Measurements from ENCODE around the gene CNTN4. TPM values are rescaled to one million over a fixed set of nuclear protein-coding genes. Genes with fewer than 3 reads are reported as not detected.
"Not testable (repeated sequence)": the region's sequence is repeated elsewhere in the genome, so short reads cannot be mapped to it uniquely, and the experiment has no call there.

Gene CNTN4
- total RNA-seq, 1 donor from 2014 or later = 40.0 TPM

DNA sequence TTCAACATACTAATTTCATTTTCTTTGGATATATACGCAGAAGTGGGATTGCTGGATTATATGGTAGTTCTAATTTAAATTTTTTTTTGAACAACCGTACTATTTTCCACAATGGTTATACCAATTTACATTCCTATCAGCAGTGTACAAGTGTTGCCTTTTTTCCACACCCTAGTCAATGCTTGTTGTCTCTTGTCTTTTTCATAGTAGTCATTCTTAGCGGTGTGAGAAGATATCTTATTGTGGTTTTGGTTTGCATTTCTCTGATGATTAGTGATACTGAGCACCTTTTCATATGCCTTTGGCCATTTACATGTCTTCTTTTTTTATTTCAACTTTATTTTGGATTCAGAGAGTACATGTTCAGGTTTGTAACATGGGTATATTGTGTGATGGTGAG is 858.4 kb downstream of the CNTN4 start:
- DNase-seq (ENCODE audit: low spot score) = no peak

DNA sequence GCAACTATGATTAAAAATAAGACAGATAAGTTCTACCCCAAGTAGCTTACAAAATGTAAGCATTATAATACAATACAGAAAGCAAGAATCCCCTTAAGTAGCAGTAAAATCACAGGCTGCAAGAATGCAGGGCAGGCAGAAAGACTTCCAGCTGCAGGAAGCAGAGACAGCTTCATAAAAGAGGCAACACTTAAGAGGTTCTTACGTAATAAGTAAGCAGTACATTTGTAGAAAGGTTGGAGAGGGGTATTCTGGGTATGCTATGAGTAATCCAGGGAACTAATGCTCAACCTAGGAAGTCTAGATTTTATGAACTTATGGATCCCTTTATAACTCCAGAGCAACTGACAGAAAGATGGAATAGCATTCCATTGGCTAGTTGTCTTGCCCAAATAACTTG is 859.9 kb downstream of the CNTN4 start:
- DNase-seq (ENCODE audit: low spot score) = peak; percentile 70

DNA sequence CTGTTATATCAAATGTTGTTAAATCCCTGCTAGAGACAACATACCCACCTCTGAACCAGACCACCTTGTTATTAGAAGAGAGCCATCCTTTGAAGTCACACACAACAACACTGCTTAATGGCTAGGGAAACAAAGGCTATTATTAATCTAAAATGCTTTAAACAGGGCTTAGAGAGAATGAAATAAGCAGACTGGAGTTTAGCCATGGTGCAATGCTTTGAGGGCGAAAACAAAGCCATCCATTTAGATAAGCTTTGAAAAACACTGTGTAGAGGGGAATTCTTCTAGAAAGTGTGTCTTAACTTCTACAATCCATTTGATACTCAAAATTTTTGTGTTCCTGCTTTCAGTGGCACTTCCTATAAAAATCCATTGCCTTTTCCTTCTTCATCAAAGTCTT is 862.9 kb downstream of the CNTN4 start:
- peak; percentile 28 for DNase-seq (ENCODE audit: low spot score)

DNA sequence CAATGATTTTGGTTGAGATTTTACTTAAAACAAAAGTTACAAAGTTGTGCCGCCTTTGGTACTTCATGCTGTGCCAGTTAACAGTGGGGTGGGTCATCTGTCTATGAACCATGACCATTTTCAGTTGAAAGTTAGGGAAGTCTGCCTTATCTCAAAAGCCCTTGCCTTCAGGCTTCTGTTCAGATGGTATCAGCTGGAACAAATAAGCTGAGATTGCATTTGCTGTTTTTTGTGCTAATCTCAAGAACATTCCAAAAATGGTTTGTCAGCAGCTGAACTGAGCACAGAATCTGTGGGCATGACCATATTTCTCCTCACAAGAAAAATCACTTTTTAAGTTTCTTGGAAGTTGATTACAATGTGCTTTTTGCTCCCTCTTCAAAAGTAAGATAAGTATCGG is 869.2 kb downstream of the CNTN4 start:
- peak; percentile 90 for DNase-seq (ENCODE audit: low spot score)

DNA sequence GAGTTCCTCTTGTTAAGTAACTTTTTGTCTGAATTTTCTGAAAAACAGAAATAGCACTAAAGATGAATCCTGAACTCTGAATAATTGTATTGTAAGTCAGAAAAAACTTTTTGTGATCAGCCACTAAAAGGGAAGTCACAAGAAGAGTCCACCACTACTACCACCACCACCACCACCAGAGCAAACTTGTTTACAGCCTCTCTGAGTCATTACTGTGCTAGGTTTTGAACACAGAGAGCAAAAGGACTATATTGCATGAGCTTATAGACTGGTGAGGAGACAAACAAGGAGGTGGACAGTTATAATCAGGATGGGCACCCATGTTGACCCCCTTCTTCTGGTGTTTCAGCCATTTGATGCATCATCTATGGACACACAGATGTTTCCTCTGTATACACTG is 869.8 kb downstream of the CNTN4 start:
- no peak for DNase-seq (ENCODE audit: low spot score)

DNA sequence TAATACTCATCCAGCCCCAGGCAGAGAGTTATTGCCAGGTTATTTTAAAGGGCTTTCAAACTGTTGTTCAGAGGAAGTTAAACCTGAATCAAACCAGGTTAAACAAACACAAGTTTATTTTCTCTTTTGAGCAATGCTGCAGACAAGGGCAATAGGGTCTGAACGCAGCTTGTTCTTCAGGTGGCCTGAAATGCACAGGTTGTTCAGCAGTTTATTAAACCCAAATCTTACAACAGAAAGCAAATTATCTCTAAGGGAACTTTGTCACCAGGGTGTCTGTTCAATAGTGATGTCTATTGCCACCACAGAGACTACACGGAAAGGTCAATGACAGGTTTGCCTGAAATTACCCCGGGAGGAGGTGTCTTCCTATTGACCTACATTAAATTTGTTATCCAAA is 877.5 kb downstream of the CNTN4 start:
- DNase-seq (ENCODE audit: low spot score) = no peak

DNA sequence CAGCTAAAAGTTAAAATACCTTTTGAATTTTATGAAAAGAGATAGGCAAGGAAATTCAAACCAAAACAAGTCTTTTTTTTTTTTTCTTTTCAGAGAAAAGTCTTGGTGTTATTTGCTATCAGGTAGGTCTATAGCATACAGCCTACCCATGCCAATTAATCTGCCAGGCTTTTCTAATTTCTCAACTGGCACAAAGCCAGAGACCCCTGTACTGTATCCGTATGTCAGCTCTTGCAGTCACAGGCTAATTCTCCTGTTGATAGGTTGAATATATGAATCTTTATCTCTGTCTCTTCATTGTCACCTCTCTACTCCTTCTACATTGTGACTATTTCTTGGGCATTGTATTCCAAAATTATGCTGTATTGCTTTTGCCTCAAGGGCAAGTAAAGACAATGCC is 878.1 kb downstream of the CNTN4 start:
- no peak for DNase-seq (ENCODE audit: low spot score)

DNA sequence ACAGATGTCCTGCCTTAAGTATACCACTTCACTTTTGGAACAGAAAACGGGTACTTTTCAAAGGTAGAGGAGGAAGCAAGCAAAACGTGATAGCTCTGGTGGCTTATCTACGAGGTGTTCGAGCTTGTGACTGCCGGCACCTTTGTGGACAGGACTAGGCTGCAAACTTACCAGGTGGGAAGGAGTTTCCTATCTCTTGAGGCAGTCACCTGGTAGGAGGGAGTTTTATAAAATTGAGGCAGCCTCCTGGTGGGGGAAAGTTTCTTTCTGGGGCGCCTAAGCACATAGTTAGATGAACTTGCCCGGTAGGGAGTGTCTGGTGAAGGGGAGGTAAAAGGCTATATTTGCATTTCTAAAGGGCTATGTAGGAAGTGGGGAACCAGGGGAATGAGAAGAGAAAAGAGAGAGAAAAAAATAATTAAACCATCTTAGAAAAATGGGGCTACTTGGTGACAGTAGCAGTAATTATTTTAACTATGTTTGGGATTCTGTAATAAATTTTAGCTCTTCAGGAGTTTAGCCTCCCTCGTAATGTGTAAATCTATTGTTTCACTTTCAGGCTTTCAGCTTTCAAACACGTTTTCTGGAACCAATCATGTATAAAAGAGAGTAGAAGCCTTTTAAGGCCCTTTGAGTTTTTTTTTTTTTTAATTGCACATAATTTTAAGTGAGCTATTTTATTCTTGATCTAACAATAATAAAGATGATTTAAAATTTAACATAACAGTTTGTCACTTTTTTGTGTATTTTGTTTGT is 880.5 kb downstream of the CNTN4 start:
- DNase-seq (ENCODE audit: low spot score) = no peak

DNA sequence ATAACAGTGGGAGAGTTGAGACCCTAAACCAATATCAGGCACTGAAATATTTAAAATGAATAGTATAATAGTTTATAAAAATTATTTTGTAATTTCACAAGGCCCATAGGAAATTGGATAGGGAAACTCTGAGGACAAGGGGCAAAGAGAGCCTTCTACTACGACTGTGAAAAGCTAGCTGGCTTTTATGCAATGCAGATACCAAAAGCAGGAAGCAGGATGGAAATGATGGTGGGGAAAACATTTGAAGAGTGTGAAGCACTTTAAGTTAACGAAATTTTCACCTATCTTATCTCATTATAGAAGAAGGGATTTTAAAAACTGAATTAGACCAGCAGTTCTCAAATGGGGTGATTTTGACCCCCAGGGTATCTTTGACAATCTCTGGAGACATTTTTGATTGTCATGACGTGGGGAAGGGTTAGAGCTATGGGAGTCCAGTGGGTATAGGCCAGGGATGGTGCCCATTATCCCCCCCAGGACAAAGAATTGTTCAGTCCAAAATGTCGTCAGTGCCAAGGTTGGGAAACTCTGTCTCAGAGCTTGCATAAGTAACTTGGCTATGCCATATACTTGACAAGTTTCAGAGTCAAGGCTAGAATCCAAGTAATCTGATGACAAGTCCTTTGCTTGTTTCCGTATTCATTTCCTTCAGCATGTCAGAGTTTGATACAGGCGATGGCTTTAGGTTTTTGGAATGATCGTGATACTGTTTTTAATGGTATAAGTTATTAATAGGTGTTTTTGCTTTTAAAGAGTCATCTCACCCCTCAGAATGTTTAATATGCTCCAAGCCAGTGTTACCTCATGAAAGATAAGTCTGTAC is 885.6 kb downstream of the CNTN4 start:
- no peak for DNase-seq (ENCODE audit: low spot score)

DNA sequence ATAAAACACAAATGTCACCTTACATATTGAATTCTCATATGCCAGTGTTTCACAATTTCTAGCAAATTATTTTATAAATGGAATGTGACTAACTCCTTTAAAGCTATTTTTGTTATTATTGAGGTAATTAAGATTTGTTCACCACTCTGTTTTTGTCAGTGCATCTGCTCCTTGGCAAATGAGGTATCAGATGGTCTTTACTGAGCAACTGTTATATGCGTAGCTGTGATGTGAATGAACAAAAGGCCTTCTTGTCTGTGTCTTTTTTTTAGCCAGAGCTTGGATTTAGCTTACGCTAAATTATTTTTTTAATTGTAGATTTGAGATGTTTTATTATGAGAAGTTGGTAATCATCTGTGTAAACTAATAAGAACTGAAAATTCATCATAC is 886.2 kb downstream of the CNTN4 start:
- no peak for DNase-seq (ENCODE audit: low spot score)

DNA sequence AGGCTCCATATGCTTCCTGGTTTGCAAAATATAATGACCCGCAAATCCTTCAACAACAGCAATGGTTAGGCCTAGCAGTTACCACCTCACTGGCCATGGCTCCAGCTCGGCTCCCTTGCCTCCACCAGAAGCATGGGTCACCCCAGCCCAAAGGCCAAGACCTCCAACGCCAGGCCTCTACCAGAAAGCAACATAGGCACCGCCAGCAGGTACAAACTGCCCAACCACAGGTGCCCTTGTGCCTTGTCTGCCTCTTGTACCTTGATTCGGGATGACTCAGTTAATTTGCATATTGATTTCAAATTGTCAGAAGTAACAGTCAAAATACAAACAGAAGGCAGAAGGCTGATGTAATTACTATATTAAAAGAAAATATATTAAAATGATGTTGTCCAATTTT is 886.8 kb downstream of the CNTN4 start:
- DNase-seq (ENCODE audit: low spot score) = no peak

DNA sequence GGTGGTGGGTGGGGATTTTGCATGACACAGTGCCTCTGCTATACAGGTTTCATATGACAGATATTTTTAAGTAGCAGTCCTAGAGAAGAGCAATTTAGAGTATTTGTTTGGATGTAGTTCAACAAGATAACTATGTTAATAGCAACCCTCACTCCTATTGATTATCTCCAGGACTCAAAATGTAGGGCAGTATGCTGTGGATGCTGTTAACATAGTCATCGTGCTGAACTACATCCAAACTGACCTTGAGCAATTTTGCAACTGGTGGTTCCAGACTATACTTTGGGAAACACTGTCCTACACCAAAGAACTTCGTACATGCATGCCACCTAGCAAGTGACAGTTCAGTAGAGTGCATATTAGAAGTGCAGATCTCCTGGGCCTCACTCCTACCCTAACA is 893.9 kb downstream of the CNTN4 start:
- DNase-seq (ENCODE audit: low spot score) = no peak

DNA sequence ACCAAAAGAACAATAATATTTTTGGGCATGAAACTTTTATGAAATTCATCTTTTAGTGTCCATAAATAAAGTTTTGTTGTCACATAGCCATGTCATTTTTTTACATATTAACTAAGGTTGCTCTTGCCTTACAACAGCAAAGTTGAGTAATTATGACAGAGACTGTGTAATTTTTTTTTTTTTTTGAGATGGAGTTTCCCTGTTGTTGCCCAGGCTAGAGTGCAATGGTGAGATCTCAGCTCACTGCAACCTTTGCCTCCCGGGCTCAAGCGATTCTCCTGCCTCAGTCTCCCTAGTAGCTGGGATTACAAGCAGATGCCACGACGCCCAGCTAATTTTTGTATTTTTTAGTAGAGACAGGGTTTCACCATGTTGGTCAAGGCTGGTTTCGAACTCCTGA is 894.5 kb downstream of the CNTN4 start:
- DNase-seq (ENCODE audit: low spot score) = not testable (repeated sequence)

DNA sequence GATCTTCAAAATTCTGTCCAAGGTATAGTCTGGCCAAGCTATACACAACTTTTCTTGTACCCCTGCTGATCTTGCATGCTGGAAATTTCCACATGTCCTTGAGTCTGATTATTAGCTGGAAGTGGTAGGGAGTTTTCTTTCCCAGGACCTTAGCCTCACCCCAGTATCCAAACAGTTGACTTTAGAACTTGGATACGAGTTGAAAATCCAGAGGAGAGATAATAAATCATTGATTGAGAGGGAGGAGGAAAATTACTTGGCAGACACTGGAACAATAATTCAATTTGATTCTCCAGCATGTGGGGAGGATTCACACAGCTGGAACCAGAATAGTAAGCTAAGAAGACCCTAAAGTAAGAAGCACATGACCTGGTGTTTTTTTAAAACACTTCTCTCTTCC is 895.1 kb downstream of the CNTN4 start:
- no peak for DNase-seq (ENCODE audit: low spot score)

DNA sequence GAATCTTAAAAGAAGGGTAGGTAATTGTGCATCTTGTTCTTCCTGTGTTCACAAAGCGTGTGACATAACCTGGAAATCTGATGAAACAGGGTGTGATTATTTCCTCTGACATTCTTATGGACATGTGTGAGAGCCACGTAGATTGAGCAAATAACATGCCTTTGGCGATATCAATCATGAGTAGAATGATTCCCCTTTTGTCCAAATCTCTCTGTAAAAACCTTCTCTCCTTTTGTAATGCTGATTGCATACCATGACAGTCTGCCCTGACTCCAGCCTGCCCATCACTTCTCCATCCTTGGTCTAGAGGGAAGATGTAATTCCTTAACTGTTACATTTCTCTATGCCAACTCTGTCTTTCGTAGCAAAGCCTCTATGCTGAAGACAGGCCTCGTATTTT is 896.5 kb downstream of the CNTN4 start:
- DNase-seq (ENCODE audit: low spot score) = no peak

DNA sequence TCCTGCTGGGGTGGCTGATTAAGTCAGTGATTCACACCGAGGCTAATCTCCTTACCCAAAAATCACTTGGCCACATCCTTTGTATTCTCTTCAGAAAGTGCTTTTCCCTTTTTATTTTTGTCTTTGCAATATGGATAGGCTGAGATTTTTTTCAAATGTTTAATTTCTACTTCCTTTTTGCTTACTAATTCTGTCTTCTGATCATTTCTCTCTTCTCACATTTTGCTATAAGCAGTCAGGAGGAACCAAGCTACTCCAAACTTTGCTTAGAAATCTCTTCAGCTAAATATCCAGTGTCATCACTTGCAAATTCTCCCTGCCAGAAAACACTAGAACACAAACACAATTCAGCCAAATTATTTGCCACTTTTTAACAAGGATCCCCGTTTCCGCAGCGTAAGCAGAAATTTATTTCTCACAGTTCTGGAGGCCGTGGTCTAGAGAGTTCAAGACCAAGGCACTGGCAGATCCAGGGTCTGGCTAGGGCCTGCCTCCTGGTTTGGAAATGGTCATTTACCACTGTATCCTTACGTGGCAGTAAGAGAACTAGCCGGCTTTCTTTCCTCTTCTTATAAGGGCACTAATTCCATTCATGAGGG is 906.6 kb downstream of the CNTN4 start:
- no peak for DNase-seq (ENCODE audit: low spot score)

DNA sequence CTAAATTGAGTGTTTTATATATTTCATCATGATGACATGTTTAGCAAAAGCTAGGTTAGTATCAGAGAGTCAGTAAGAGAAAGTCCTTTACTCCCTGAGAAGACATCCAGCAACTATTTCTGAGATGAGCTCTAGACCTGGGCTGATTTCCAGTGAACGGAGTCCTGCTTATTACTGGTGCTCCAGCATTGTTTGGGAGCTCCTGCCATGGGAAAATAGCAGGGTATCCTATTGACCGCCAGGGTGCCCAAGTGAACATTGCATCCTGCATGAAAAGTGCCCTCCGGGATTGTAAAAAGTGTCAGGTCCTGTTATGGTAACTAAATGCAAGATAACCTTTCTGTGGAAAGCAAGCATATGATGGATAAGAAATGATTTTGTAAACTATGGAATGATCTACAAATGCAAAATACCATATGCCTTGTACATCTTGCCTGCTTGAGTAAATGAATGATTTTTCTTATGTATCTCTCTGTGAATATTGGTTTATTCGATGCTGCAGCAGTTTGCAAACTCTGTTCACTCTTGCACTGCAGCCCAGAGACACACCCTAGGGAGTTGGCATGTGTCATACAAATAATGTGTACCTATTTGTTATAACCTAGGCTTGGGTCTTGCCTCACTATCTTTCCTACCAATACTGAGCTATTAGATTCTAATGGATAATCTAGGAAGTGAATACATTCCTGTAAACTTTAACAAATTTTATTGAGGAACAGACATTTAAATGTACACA is 914.8 kb downstream of the CNTN4 start:
- no peak for DNase-seq (ENCODE audit: low spot score)

DNA sequence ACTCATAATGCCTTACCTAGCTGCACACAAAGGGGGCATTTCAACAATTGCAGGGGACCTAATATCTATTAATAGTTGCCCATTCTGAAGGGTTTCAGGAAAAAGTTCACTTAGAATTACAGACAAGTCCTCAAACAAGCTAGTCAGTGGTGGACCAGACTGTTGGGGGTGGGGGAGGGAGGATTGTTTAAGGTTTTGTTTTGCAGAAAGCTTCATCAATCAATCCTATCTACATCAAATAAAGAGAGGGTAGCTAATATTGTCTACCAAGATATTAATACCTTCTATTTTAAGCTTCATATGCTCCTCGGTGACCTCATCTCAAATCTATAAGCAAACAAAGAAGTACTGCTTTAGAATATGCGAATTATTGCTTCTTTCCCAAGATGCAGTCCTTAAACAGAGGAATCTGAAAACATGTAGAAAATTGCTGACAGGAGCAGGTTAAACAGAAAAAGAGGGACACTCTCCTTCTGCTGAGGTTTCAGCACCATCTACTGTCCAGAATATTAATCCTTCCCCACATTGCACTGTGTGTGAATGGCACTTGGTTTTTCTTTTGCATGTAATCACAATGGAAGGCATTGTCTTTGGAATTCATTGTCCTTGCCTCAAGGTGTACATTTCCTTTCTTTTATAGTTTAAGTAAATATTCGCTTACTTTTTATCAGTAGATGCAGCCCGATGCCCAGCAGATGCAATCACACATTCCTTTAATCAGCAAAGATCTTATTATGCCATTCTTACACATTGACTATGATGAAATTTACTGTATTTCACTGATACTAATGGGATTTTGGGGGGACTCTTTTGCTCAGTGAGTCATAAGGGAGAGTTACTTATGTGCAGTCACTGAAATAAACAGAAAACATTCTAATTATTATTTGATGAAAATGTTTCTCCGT is 916.8 kb downstream of the CNTN4 start:
- peak; percentile 68 for DNase-seq (ENCODE audit: low spot score)

DNA sequence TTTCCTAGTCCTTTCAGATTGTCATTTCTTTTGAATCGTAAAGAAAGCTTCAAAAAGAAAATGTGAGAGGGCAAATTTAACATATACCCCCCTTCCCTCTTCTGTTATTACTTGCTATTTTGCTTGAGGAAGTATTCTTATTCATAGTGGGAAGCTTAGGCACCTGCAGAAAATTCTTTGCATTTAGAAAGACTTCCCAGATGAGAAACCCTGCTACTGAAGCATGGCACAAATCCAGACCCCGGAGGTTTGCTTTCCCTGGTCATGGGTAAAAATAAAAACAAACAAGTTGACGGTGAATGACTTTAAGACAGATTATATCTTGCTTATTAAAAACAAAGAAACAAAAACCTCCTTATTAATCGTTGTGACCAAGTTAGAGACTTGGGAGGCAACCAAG is 917.6 kb downstream of the CNTN4 start:
- no peak for DNase-seq (ENCODE audit: low spot score)

DNA sequence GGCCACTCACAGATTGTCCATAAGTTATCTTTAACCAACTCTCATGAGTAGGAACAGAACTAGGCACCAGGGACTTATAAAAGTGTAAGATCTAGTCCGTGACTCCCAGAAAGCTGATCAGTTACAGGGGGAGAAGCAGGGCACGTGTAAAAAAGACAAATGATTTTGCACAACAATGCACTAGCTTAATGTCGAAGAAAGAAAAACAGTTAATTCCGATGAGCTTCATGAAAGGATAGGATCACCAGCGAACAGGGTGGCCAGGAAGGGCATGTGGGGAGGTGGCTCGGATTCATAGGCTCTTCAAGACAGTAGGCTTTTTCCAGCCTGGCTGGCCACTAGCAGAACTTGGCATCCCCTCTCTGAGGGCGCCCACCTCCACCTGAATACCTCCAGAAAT is 921.5 kb downstream of the CNTN4 start:
- no peak for DNase-seq (ENCODE audit: low spot score)

DNA sequence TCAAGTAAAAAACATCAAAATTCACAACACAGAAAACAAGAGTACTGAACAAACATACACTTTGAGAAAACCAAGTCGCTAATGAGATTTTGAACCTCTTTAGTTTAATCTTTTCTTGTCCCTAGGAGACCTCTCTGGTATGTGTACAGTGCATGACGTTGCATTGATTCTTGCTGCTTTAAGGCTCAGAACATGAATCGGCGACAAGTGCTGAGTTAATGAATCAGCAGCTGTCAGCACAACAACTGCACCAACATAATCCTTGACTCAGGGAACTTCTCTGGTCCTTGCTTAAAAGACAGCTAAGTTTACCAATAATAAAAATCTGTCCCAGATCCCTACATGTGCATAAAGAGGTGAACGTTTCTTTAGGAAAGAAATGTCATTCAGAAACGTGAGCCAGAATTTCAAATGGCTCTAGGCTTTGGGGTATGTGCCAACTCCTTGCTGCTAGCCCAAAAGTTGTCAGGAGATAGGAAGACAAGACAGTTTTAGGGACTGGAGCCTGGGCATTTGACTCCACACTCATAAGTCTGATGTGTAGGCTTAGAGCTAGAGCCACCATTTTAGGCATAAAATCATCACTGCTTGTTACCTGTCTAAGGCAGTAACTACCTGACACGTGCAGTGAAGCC is 924.6 kb downstream of the CNTN4 start:
- DNase-seq (ENCODE audit: low spot score) = no peak

Measured in umbilical cord (tissue), 2 donors.